Choroid plexus epithelial cell (primary cell): Measurements from ENCODE around the gene TMEM40.

Experiments
- DNase-seq: peaks from one replicate; pipeline ENCODE4 v3.0.0-alpha.2; 2010; ENCODE audit warnings: low read depth
- H3K4me3 ChIP-seq: 2 replicates; pipeline ENCODE4 v1.5.1; 2011; ENCODE audit warnings: low read depth, mild to moderate bottlenecking, control low read depth, low read length, moderate library complexity
- TF ChIP-seq, protein P1 (sequence below): conservative IDR thresholded peaks from 2 replicates; pipeline ENCODE4 v1.5.1; 2011; ENCODE audit warnings: low read depth, mild to moderate bottlenecking, control low read depth, inconsistent platforms, low read length, moderate library complexity

The TMEM40 gene

DNA sequence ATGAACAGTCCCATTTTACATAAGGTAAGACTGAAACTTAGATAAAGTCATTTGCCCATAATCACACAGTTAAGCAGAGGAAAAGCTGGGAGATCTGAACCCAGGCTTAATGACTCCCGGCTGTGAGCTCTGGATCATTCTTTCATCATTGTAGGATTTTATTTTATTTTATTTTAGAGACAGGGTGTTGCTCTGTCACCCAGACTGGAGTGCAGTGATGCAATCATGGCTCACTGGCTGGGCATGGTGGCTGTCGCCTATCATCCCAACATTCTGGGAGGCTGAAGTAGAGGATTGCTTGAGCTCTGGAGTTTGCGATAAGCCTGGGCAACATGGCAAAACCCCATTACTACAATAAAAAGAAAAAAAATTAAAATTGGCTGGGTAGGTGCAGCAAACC is 63.9 kb downstream of the TMEM40 start:
- no peak overlapping the region for H3K4me3 ChIP-seq
- TF ChIP-seq, protein P1, sequence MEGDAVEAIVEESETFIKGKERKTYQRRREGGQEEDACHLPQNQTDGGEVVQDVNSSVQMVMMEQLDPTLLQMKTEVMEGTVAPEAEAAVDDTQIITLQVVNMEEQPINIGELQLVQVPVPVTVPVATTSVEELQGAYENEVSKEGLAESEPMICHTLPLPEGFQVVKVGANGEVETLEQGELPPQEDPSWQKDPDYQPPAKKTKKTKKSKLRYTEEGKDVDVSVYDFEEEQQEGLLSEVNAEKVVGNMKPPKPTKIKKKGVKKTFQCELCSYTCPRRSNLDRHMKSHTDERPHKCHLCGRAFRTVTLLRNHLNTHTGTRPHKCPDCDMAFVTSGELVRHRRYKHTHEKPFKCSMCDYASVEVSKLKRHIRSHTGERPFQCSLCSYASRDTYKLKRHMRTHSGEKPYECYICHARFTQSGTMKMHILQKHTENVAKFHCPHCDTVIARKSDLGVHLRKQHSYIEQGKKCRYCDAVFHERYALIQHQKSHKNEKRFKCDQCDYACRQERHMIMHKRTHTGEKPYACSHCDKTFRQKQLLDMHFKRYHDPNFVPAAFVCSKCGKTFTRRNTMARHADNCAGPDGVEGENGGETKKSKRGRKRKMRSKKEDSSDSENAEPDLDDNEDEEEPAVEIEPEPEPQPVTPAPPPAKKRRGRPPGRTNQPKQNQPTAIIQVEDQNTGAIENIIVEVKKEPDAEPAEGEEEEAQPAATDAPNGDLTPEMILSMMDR = no peak
- DNase-seq = no peak

DNA sequence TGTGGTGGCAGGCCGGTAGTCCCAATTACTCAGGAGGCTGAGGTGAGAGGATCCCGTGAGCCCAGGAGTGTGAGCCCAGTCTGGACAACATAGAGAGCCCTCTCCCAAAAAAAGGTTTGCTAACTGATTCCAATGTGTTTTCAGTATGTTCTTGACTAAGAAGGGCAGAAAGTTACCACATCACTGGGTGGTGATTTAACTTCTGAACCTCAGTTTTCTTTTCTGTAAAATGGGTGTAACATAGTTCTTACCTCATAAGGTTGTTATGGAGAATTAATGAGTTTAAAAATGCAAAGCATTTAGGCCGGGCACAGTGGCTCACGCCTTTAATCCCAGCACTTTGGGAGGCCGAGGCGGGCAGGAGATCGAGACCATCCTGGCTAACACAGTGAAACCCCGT is 66.6 kb downstream of the TMEM40 start:
- DNase-seq = no peak

DNA sequence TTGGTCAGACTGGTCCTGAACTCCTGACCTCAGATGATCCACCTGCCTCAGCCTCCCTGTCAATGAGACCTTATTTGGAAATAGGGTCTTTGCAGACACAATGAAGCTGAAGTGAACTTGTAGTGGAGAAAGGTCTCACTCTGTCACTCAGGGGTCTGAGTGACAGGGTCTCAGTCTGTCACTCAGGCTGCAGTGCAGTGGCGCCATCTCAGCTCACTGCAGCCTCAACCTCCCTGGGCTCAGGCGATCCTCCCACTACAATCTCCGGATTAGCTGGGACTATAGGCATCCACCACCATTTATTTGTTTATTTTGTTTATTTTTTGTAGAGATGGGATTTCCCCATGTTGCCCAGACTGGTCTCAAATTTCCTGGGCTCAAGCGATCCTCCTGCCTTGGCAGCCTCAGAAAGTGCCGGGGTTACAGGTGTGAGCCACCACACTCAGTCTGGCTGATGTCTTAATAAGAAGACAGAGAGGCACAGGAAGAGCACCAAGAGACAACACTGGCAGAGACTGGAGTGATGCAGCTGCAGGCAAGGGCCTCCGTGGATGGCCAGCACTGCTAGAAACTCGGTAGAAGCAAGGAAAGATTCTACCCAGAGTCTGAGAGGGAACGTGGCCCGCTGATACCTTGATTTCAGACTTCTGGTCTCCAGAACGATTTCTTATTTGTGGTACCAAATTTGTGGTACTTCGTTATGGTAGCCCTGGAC is 68.9 kb downstream of the TMEM40 start:
- no peak for DNase-seq
- no peak overlapping the region for H3K4me3 ChIP-seq
- TF ChIP-seq, protein P1 = no peak

More for the DNA sequence above, 66.6 kb downstream of the TMEM40 start:
- TF ChIP-seq, protein P1 = no peak
- H3K4me3 ChIP-seq = no peak overlapping the region

DNA sequence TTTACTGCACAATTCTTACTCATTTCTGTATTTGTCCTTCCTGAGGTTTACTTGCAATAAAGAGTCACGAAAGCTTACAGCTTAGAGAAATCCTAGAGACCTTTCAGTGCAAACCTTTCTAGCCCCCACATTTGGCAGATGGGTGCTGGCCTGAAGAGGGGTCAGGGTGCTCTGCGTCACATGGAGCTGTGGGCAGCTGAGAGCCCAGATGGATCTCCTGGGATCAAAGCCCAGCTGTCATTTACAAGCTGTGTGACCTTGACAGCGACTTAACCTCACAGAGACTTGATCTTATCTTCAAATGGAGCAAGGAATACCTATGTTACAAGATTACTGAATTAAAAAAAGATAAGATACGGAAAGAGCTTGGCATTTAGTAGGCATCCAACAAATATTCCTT is 71.1 kb downstream of the TMEM40 start:
- TF ChIP-seq, protein P1 = no peak
- H3K4me3 ChIP-seq = no peak overlapping the region
- DNase-seq = no peak

DNA sequence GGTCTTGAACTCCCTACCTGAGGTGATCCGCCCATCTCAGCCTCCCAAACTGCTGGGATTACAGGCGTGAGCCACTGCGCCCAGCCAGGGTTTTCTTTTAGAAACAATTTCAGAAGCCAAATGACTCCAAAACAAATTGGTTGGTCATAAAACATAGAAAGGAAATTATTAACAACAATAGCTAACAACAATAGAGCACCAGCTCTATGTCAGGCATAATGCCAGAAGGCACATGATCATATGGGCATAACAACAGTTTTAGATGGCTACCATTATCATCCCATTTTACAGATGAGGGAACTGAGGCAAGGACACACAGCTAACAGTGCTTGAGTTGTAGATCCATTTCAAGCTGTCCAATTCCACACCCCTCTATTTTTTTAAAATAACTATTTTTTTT is 73.0 kb downstream of the TMEM40 start:
- no peak overlapping the region for H3K4me3 ChIP-seq
- DNase-seq = no peak
- TF ChIP-seq, protein P1 = no peak
